Brain microvascular endothelial cell (primary cell): ENCODE data around the gene RET.

Source experiments
- DNase-seq: peaks from one replicate; pipeline ENCODE4 v3.0.0-alpha.2; 2020
- H3K27ac ChIP-seq: fragments of 250-450 bp; sonication (Bioruptor Pico); 2 replicates; pipeline ENCODE4 v1.5.1; 2020; ENCODE audit warnings: mild to moderate bottlenecking, moderate library complexity
- H3K27me3 ChIP-seq: fragments of 250-450 bp; sonication (Bioruptor Pico); replicated peaks from 2 replicates; pipeline ENCODE4 v1.5.1; 2020; ENCODE audit warnings: mild to moderate bottlenecking
- H3K36me3 ChIP-seq: fragments of 250-450 bp; sonication (Bioruptor Pico); replicated peaks from 2 replicates; pipeline ENCODE4 v1.5.1; 2020; ENCODE audit warnings: mild to moderate bottlenecking
- H3K4me3 ChIP-seq: 2 replicates; pipeline ENCODE4 v1.5.1; 2011; ENCODE audit warnings: low read depth, mild to moderate bottlenecking, control low read depth, low read length, moderate library complexity
- in situ Hi-C: cut with HindIII; loops from 2 replicates; pipeline ENCODE4 v1.10.0; 2017; ENCODE audit warnings: low sequenced_read_pairs, low pct_ligation_motif_present
- TF ChIP-seq, protein P1 (sequence below): IDR thresholded peaks from 2 replicates; pipeline ENCODE4 v1.5.1; 2011; ENCODE audit warnings: low read depth, mild to moderate bottlenecking, moderate library complexity, low read length, control low read depth, inconsistent platforms; ENCODE audit errors: missing control alignments

Gene RET

DNA sequence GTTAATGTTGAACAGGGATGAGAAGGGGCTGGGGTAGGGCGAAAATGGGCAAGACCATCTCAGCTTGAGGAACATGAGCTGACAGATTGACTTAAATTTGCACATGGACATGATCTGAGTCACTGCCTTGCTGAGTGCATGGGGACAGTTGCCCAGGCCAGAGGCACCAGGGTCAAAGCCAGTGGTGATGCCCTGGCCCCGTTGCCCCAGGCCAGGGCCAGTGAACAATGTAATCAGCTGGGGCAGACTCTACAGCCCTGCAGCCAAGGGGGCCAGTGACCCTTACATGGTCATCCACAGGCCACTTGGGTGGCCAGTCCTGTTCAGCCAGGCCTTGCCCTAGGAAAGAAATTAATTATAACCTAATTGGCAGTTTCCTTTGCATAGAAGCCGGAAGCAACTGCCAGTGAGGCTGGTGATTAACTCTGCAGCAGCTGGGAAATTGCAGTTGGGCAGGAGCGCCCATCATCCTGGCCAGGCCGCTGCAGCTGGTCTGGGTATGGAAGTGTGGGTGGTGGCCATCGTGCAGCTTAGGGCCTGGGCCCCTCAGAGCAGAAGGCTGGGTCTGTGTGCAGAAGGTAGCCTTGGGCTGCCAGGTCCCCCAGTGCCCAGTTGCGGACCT is 9.6 kb downstream of the RET start:
- Histone ChIP-seq H3K36me3 (no peaks in the 10 kb centered on the region), H3K4me3 (no peak overlapping the region), H3K27me3 (no peaks in the 10 kb centered on the region), H3K27ac (no peak overlapping the region)
- TF ChIP-seq, protein P1, sequence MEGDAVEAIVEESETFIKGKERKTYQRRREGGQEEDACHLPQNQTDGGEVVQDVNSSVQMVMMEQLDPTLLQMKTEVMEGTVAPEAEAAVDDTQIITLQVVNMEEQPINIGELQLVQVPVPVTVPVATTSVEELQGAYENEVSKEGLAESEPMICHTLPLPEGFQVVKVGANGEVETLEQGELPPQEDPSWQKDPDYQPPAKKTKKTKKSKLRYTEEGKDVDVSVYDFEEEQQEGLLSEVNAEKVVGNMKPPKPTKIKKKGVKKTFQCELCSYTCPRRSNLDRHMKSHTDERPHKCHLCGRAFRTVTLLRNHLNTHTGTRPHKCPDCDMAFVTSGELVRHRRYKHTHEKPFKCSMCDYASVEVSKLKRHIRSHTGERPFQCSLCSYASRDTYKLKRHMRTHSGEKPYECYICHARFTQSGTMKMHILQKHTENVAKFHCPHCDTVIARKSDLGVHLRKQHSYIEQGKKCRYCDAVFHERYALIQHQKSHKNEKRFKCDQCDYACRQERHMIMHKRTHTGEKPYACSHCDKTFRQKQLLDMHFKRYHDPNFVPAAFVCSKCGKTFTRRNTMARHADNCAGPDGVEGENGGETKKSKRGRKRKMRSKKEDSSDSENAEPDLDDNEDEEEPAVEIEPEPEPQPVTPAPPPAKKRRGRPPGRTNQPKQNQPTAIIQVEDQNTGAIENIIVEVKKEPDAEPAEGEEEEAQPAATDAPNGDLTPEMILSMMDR, result no peak
- in situ Hi-C loops, result no loop called here
- no peak for DNase-seq

- Histone ChIP-seq H3K27ac (no peak overlapping the region), H3K36me3 (no peaks in the 10 kb centered on the region), H3K4me3 (no peak overlapping the region), H3K27me3 (no peaks in the 10 kb centered on the region)
- in situ Hi-C loops, result no loop called here
- TF ChIP-seq, protein P1, result no peak
- no peak for DNase-seq
Observed at GRCh38 chr10:43089519-43089918, 12.7 kb downstream of the RET start.

- DNase-seq, result no peak
- in situ Hi-C loops, result no loop called here
- H3K4me3 ChIP-seq, result no peak overlapping the region
- no peak overlapping the region for H3K27ac ChIP-seq
- TF ChIP-seq, protein P1, result no peak
- no peaks in the 10 kb centered on the region for H3K27me3 ChIP-seq
- no peaks in the 10 kb centered on the region for H3K36me3 ChIP-seq
Observed at GRCh38 chr10:43090188-43090587, 13.3 kb downstream of the RET start.

GRCh38 chr10:43090664-43091063 is 13.8 kb downstream of the RET start:
- in situ Hi-C loops, result no loop called here

DNA sequence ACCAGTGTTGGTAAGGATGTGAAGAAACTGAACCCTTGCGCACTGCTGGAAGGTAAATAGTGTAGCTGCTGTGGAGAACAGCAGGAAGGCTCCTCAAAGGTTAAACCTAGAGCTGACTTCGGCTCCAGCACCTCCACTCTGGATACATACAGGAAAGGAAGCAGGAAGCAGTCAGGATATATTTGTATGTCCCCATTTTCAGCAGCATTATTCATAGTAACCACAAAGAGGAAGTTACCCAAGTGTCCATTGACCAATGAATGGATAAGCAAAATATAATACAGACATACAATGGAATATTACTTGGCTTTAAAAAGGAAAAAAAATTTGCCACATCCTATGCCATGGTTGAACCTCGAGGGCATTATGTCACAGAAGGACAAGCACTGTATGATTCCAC is 15.0 kb downstream of the RET start:
- TF ChIP-seq, protein P1, result no peak
- no peak for DNase-seq
- in situ Hi-C loops, result no loop called here
- Histone ChIP-seq H3K36me3 (no peaks in the 10 kb centered on the region), H3K27ac (no peak overlapping the region), H3K27me3 (no peaks in the 10 kb centered on the region), H3K4me3 (no peak overlapping the region)

More at GRCh38 chr10:43090664-43091063, 13.8 kb downstream of the RET start:
- no peak overlapping the region for H3K27ac ChIP-seq
- TF ChIP-seq, protein P1, result no peak
- no peak for DNase-seq
- H3K36me3 ChIP-seq, result no peaks in the 10 kb centered on the region
- no peaks in the 10 kb centered on the region for H3K27me3 ChIP-seq
- no peak overlapping the region for H3K4me3 ChIP-seq
